DMS153 treated with DMSO at 0.1 percent for 48 hours (cell line): ENCODE results near the gene KCNE1.

ENCODE experiments used
- DNase-seq: peaks from one replicate; lab custom pipeline; 2025; ENCODE audit not compliant: unreplicated experiment; lab: John Stamatoyannopoulos, UW

KCNE1 gene

DNA sequence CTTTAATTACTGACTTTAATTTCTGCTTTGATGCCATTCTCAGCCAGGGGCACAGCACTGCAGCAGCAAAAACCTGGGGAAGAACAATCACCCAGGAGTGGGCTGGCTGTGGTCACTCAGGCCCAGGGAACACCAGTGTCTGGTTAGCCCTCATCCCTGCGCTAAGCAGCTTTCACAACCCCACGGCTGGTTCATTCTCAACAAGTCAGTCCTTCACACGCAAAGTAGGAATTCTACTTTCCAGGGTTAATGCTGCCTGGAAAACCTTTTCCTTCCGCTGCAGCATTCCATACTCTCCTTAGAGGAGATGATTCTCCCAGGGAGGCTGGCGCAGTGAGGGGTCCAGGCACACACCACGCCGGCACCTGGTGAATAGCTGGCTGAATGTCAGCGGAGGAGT is 24.3 kb upstream of the KCNE1 start:
- no peak for DNase-seq

DNA sequence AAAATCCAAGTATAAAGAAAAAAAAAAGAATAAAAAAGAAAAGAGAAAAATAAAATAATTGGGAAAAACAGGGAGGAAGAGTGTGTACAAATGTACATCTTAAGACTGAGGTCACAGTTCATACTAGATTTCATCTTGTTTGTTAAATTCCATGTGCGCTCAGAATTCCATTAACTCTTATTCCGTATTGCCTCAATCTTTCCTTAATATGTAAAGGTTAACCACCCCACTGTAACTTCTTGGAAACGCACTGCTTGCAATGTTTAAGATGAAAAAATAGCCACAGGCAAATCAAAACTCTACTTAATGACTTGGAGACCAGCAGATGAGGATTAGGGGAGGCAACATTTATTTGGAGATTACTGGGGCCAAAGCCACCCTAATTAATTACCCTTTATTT is 23.9 kb upstream of the KCNE1 start:
- no peak for DNase-seq

DNA sequence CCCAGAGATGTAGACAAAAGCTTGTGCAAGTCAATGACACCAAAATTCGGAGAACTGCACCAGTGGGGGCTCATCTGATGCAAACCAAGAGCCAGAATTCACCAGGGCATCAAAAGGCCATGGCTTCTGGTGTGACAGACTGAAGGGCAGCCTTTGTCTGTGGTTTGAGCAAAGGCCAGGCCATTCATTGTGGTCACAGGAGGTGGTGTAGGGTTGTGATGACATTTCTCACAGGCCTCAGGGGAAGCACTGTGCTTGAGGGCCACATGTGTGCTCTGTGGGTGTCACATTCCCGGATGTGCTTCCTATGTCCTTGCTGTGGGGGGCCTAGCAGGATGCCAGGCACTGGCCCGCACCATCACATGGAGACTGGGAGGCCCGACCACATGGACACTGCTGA is 22.5 kb upstream of the KCNE1 start:
- DNase-seq, result no peak

DNA sequence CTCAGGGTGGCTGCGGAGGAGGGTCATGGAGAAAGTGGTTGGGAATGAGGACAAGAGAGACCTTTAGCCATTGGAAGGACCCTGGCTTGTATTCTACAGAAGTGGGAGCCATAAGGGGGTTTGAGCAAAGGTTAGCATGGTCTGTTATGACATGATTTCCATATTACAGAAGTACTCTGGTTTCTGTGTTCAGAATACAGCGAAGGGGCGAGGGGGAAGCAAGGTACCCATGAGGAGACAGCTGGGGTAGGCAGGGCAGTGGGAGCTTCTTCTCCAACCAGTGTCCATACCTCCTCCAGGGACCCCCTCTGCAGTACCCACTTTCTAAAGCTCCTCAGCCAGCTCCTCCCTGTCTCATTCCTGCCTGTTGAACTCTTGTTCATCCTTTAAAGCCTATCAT is 21.9 kb upstream of the KCNE1 start:
- no peak for DNase-seq

DNA sequence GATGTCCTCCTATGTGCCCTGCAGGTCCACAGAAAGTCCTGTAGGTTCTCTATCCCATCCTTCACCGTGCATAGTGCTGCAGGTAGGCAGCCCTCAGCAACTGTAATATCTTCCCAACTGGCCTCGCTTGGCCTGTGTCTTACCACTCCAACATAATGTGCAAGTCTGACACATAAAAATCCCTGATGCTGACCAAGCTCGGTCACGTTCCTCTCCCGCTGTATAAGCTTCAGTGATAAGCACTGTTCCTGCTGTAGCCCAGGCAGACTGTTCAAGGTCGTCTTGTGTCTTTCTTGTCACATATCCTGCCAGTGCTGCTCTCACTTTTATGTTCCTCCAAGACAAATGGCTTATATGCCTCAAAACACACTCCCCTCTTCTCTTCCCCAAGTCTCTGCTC is 19.4 kb upstream of the KCNE1 start:
- DNase-seq, result no peak

DNA sequence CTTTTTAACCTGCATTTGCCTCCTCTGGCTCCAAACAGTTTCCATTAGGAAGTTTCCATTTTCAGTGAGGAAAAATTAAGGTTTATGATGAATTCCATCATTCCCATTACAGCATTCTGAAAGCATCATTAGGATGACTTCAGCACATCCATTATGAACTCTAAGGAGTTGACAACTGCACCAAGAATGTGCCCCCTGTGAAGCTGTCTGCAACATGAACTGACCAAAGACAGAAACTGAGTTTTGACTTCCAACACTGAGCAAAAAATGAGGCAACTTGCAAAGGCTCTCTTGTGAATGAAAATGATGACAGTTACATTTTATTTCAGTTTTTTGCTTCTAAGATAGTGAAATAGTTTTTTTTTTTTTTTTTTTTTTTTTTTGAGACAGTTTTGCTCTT is 18.3 kb upstream of the KCNE1 start:
- no peak for DNase-seq

DNA sequence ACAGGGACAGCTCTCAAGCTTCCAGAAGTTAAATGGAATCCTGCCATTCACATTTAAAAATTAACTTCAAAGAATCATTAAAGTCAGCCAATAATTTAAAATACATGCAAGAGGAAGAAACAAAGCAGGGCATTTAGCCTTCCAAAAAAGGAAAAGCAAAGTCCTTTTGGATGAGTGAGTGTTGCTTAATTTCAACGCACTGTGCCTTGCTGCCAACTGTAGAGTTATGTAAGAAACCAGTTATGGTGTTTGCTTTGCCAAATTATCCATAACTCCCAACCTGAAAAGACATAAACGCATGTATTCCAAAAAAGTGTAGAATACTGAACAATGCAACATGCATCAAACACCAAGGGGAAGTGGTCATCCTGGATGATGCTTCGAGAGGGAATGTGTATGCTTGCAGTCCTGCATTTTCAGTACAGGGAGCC is 16.1 kb upstream of the KCNE1 start:
- DNase-seq, result no peak

DNA sequence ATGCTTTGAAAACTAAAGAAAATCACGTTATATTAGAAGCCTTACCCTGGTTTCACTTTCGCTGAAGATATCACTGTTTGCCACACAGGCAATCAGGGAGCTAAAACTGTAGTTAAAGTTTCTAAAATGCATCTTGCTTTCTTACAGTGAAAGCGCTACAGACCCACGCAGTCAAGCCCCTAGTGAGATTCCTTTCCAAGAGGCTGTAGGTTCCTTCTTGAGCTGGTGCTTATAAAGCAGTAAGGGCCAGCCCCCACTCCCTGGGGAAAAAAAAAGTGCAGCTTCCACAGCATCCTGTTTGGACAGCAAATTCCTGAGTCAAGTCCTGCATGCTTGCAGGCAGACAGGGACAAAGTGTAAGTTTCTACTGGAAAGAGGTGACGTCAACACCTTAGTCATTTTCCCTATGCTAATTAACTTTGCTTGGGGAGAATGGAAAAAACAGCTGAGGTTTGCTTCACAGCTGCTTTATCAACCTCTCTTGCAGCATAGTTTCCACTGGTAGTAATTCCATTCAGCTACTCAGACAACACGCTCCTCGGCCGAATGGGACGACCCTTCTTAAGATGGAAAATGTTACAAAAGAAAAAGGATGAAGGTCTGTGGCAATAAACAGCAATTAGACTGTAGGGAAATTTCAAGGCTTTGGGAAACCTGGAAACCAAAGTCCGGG is 14.7 kb upstream of the KCNE1 start:
- DNase-seq, result no peak

DNA sequence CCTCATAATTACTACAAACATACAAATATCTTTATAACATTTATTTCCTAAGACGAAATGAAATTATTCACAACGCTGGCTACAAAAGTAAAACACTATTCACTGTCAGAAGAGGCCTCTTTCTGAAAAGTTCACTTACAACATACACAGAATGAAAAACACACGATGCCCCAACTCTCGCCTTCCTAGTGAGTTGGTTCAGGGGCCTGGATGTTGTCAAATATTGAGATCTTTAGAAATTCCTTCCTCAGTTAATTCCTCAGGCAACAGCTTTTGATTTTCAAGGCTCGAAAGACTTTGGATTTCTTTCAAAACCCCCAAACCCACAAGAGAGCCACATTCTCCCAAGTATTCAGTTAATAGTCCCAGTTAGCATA is 14.2 kb upstream of the KCNE1 start:
- DNase-seq, result no peak

DNA sequence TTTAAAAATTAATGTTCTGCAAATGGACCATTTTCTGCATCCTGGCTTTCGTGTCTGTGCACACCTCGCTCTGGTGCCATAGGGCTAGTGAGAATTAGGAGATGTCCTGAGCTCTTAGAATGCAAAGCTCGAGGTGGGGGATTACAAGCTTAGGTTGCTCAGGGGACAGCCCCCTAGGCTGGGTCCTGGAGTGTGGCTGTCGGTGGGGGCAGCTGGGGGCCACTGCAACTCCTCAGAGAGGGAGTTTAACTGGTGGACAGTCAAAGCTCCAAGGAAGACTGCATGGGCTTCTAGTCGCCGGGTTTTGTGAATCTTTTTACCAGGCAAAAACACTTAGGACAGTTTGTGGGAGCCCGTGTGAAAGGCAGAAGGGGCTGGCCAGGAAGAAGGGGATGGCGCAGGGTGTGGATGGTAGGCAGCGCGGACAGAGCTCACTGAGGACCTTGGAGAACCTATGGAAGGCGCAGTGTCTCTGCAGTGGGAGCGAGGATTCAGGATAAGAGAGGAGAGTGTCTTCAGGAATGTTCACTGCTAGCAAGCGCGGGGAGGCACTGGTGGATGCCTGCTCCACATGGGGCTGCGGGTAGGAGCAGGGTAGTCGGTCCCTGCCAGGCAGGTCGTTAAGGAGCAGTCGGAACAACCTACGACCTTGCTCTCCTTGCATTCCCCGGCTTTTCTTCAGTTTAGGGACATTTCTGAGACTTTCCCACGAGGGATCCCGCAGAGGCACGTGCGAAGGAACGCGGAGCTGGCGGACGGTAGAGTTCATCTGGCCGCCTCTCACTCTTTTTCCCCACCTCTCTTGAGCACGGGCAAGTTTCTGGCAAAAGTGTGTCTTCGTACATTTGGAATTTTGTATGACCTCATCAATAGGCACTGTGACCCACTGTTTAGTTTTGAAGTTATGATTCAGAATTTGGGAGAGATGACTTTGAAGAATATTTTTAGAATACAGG is 12.9 kb upstream of the KCNE1 start:
- DNase-seq, result no peak

DNA sequence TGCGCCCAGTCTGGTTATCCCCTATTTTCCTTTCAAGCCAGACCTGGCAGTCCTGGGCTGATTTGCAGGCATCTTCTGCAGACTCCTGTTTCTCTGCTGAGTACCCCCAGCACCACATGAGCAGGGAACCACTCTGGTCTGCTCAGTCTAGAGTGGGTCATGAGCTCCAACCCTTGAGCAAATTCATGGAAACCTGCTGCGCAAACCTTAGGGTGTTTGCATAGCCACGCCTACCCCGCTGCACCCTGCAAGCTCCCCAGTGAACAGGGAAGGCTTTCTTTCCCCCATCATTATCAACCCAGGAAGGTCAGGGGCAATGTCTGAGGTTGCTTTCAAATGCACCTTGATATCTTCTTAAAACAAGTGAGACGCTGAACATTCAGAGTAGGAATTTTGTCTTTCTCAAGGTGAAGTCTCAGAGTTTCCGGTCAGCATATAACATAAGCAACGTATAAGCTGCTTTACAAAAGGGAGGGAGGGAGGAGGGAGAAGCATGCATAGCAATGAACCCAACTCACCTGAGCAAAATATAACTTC is 11.1 kb upstream of the KCNE1 start:
- no peak for DNase-seq

DNA sequence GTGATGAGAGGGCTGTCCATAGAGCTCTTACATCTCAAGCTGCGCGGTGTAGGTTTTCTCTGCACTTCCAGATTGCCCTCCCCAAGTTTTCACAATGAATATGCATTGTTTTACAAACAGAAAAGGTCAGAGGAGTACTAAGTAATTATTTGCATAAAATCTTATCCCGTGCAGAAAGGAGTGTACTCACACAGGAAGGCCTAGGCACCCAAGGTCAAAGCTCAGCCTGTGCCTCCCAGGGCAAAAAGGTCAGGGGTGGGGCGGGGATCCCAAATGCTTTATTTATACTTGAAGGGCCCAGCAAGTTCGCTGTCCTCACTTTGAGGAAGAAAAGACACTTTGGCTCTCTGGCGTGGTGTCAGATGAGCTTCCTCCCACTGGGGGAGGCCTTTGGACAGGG is 10.3 kb upstream of the KCNE1 start:
- DNase-seq, result no peak

DNA sequence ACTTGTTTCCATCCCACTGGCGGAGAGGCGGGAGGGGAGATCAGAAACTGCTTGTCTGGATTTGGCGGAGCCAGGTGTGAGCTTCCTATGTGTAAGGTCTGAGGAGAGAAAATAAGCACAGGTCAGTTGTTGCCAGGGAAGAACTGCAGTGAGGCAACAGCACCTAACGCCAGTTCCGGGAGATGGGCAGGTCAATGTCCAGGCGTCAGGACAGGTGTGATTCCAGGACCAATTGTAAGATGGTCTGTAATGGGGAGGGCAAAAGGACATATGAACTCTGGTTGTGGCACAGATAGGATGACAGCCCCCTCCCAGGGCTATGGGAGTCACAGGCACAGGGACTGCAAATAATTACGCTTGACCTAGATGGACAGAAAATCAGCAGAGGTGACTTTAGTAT is 9.6 kb upstream of the KCNE1 start:
- no peak for DNase-seq

DNA sequence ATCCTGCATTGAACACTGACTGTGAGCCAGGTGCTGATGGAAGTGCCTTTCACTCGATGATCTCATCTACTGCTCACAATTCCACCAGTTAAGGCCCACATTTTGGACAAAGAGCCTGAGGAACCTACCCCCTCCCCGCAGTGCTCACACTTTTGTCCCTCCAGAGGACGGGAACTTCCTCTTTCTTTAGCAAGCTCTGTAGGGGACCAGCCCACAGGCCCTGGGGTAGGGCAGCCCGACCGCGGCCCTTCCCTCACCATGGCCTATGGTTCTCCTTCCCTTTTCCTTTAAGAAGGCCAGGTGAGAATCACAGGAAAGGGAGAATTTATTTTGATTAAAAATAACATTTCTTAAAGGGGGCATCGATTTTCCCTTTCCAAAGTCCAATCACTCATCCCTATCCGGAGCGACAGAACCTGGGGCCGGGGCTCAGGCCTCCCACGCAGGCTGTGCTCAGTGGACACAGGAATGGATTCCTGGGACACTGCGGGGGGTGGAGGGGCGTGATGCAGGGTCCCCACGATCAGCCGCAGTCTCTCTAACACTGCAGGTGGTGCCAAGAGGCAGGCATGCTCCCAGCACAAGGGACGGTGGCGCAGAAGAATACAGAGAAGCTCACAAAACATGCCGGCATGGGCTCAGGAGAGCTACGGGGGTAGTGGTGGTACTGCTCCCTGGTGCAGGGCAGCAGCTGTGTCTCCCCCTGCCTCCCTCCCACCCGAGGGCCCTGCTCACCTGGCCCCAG is 8.9 kb upstream of the KCNE1 start:
- DNase-seq, result no peak

DNA sequence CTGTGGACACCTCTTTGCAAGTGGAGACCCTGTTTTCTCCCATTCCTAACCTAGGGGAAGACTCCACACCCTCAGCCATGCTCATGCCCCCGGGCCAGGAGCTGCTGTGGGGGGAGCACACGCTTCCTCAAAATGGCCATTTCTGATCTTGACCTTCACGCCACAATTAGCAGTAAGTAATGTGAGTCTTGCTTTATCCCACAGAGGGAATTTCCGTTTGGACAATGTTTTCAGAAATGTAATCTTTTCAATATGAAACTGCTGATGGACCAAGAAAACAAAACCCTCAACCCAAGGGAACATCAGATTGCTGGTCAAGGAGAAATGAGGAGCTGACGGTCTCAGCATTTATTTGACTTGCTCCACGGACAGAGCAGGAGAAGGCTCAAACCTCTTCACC is 8.3 kb upstream of the KCNE1 start:
- DNase-seq, result no peak

DNA sequence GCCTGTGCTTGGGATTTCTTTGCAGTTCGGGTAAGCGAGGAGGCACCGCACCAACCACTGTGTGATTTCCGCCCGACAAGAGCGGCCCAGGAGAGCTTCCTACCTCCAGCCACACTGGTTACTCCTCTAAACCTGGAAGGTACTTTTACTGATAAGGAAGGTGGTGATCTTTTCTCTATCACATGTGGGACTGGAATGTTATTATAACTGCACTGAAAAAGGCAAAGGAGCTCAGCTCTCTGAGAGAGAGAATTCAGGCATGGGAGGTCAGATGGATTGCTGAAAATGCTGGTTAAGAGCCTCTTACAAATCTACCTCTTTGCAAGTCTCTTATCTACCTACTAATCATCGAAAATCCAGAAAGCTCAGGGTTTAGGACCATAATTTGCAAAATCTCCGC is 7.7 kb upstream of the KCNE1 start:
- DNase-seq, result no peak

DNA sequence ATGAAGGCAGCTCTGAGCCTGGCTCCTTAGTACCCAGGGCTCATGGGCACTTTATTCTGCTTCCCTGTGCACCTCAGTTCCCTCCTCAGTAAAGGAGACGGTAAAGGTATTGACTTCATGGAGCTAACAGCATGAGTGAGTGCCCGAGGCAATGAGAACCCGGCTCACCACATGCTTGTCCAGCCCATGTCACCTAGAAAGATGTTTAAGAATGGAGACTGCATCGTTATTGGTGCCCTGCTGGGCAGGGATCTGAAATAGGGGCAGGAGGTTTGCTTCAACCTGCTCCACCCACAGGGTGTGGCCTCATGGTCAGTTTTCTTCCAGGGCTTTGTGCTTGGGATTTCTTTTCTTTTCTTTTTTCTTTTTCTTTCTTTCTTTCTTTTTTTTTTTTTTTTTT is 7.0 kb upstream of the KCNE1 start:
- no peak for DNase-seq

DNA sequence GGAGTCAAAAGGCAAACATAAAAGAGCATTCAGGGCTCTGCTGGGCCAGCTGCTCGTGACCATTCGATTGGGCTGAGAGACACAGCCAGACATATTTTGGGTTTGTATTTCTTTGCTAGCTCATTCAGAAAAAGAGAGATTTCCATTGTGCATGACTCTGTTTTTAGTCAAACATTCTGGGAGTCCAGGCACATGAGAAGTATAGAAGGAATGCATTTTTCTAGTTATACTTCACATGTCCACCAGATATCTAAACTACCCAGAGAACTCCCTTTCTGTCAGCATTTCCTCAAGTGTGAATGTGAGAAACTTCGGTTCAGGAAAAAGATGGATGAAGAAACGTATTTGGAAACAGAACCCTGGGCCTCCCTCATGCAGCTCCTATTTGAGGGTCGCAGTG is 6.3 kb upstream of the KCNE1 start:
- DNase-seq, result no peak

DNA sequence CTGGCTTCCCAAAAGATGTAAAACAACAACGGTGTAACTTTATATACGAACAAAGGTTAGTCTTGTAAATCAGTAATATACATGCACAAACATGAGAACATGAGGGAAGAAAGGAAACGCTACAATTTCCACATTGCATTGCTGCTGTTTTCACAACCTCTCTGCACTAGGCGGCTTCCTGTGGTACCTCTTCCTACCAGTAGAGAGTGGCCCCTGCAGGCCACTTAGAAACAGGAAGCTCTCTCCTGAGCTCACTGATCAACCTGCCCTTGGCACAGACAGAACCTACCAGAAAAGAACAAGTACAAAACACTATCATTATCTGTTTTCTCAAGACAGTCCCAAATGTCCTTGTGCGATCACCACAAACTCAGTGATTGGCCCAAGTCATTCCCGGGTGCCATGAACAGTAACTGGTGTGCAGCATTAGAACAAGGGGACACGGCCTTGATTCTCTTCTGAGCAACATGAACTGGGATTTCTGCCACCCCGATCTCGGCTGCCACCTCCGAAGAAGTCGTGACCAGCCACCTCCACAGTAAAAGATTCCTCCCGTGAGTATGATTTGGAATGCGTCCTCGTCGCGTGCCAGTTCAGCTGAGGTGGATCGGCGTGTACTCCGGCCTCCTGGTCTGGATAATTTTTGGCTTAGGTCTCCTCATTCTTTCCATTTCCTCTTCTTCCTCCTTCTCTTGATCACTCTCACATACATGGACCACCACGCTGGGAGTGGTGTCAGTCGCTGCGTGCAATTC is 5.7 kb upstream of the KCNE1 start:
- DNase-seq, result no peak

DNA sequence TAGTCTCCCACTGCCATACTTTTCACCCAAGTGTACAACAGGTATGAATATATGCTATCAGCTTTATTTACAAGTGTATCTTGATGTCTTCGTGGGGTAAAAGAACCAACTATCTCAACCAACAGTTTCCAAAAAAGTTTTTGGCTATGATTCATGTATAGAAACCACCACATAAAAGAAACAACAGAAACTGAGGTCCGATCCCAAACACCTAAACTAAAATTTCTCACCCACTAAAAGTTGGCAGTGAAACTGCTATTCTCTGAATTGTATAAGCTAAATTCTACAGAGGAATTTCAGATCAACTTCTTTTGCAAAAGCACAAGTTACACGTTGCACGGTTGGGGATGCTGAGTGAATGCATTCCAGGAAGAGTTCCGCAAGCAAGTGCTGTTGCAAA is 5.0 kb upstream of the KCNE1 start:
- DNase-seq, result no peak

DNA sequence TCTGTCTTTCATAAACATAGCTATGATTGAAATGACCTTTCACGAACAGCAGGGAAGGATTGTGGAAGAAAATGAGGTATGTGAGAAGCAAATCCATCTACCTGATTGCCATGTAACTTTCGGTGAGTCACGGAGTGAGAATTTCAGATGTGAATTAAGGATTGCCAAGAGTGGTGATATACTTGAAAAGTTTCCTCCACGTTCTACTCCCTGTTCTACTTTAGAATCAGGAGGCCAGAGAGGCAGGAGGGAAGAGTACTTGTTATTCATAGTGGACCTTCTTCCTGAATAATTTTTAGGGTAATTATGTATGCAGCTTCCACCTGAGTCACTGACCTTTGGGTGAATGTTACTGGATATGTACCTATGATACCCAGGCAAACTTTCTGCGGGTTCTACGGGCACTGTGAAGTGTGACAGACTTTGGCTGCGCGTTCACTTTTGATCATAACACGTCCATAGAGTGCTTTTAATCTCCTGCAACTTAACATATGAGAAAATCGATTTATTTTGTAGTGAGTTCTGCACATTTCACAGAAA is 2.6 kb upstream of the KCNE1 start:
- DNase-seq, result no peak
